Dendritic cell treated with granulocyte-macrophage colony-stimulating factor and Interleukin-4, amounts not matched to agents 40 ng/mL and 50 ng/mL, for 4 days (primary cell): ENCODE results near the gene DSN1.

Experiments
- H3K27ac Mint-ChIP-seq: one replicate; pipeline ENCODE4 v1.8.0; 2022; ENCODE audit warnings: mild to moderate bottlenecking, mixed read lengths
- H3K27me3 Mint-ChIP-seq: one replicate; pipeline ENCODE4 v1.8.0; 2022; ENCODE audit warnings: mild to moderate bottlenecking, mixed read lengths
- H3K36me3 Mint-ChIP-seq: one replicate; pipeline ENCODE4 v1.8.0; 2022; ENCODE audit warnings: low read depth, mixed read lengths
- H3K4me1 Mint-ChIP-seq: one replicate; pipeline ENCODE4 v1.8.0; 2022; ENCODE audit warnings: low read depth, mixed read lengths
- H3K4me3 Mint-ChIP-seq: one replicate; pipeline ENCODE4 v1.8.0; 2022; ENCODE audit warnings: mild to moderate bottlenecking, moderate library complexity, mixed read lengths
- H3K9me3 Mint-ChIP-seq: one replicate; pipeline ENCODE4 v1.8.0; 2022; ENCODE audit warnings: mixed read lengths
- intact Hi-C: fragments of 100-400 bp; cut with micrococcal nuclease; formaldehyde crosslinking; loops from one replicate; pipeline ENCODE4 v1.15.0; 2022

DSN1 gene, protein sequence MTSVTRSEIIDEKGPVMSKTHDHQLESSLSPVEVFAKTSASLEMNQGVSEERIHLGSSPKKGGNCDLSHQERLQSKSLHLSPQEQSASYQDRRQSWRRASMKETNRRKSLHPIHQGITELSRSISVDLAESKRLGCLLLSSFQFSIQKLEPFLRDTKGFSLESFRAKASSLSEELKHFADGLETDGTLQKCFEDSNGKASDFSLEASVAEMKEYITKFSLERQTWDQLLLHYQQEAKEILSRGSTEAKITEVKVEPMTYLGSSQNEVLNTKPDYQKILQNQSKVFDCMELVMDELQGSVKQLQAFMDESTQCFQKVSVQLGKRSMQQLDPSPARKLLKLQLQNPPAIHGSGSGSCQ

DNA sequence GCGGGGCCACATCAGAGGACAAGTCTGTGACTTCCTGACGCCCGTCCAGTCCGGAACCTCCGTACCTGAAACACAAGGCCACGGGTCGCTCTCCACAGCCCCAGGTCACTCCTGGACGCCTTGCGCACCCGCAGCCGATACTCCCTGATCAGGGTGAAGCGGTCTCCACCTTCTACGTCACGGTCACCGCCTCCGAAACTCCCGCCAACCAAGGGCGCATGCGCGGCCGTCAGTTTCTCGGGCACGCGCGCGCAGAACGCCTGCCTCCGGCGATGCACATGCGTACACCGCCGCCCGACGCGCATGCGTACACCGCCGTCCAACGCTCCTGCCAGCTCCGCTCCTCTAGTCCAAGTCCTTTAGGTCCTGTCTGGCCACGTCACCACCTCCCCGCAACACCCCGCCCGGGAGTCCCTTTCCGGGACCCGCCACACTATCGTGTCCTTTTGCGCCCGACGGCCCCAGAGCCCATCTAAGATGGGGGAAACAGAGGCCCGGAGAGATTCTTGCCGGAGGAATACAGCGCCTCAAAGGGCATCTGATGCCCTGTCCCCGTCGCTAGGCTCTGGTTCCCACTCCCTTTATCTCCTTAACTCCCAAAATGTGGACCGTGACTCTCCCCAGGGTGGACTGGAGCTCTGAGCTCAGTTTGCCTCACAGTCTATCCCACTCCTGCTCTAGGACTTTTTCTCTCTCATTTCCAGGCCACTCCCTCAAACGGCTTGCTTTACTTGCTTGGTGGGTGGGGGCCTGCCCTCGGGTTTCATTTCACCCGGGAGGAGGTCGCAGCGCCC is at the start of gene DSN1:
Gene DSN1 (minus strand): TSS at position 167 of the 794 bp plus-strand sequence. CDS start 2,305 bp downstream, outside the sequence.
- Mint-ChIP-seq H3K27ac (peak within 1 kb of the TSS; percentile 91), H3K36me3 (peaks cover 30% of the 10 kb centered on the region)
- intact Hi-C loops: loop anchor here (5.0 to 10.0 kb wide), 2 partner anchors 91 to 166 kb away; partner anchors contain the start of gene RAB5IF

DNA sequence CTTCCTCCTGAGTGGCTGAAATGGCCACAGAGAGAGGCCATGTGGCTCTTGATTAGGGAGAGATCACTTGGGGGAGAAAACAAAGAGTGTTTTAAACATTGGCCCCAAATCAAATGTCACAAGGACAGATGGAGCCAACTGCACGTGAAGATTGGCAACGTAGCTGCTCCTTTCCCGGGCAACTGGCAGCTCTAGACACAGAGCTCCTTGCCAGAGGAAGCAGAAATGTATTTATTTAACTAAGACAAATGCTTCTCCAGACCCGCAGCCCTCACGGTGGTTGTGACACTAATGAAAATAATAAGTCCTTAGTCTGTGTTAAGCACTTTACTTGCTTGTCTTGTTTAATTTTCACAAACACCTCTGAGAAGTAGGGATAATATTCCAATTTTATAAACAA is 49.6 kb upstream of the DSN1 start:
- peaks cover 14% of the 10 kb centered on the region for H3K4me1 Mint-ChIP-seq
- H3K4me3 Mint-ChIP-seq: no peak overlapping the region
- H3K27ac Mint-ChIP-seq: no peak overlapping the region
- intact Hi-C loops: no loop called here
- H3K27me3 Mint-ChIP-seq: no peaks in the 10 kb centered on the region
- H3K9me3 Mint-ChIP-seq: no peaks in the 10 kb centered on the region
- H3K36me3 Mint-ChIP-seq: peaks cover 88% of the 10 kb centered on the region

More for the DNA sequence above, at the start of gene DSN1:
- peaks cover 71% of the 10 kb centered on the region for H3K4me1 Mint-ChIP-seq
- no peaks in the 10 kb centered on the region for H3K27me3 Mint-ChIP-seq
- H3K9me3 Mint-ChIP-seq: no peaks in the 10 kb centered on the region
- H3K4me3 Mint-ChIP-seq: peak within 1 kb of the TSS; percentile 83

DNA sequence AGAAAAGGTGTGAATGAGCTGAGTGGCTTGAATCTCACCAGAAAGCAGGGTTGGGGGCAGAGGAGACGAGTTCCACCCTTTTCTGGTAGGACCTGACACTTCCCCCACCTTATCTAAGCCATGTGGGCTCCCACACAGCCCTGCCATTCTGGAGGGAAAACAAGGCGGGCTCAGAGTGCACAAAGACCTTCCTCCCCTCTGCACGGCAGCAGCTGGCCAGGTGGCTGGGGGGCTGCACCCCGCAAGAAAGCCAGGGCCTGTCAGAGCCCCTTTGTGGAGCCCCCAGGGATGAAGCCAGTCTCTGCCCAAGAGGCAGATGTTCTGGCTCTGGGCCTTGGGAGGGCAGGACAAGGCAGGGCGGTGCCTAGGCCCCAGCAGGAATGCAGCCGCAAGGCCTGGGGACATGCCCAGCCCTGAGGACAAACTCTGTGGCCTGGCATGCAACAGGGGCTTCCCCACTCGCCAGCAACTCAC is 48.4 kb upstream of the DSN1 start:
- no peak overlapping the region for H3K4me3 Mint-ChIP-seq
- H3K4me1 Mint-ChIP-seq: peaks cover 7% of the 10 kb centered on the region
- no peaks in the 10 kb centered on the region for H3K27me3 Mint-ChIP-seq
- H3K27ac Mint-ChIP-seq: no peak overlapping the region
- H3K36me3 Mint-ChIP-seq: peaks cover 89% of the 10 kb centered on the region
- H3K9me3 Mint-ChIP-seq: no peaks in the 10 kb centered on the region
- intact Hi-C loops: no loop called here

DNA sequence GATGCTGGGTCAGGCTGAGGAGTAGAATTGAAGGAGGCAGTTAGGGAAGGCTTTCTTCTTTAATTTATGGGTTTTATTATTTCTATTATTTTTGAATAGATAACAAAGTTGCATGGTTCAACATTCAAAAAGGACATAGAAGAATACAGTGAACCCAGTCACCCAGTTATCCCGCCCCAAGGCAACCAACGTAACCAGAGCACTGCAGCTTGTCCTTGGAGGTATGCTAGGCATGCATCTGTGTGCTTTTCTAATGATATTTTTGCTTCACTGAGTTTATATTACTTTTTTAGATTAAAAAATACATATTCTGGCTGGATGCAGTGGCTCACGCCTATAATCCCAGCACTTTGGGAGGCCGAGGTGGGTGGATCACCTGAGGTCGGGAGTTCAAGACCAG is 47.4 kb upstream of the DSN1 start:
- Mint-ChIP-seq H3K4me3 (no peak overlapping the region), H3K27ac (no peak overlapping the region), H3K36me3 (peaks cover 92% of the 10 kb centered on the region), H3K27me3 (no peaks in the 10 kb centered on the region), H3K4me1 (peaks cover 7% of the 10 kb centered on the region), H3K9me3 (no peaks in the 10 kb centered on the region)
- intact Hi-C loops: no loop called here

DNA sequence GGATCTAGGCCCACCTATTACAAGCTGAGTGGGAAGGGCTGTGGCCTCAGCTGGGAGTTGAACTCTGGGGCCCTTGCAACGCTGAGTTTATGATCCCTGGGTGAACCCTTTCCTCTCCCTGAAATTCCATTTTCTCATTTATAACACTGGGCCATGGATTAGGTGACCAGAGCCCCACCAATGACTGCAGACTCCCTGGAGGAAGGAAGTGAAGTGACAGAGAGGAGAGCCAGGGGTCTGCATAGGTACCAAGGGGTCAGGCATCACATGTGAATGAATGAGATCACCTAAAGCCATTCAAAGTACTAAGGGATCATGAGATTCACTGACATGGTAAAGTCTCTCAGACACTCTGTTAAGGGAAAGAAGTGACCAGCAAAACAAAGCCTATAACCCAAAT is 46.5 kb upstream of the DSN1 start:
- intact Hi-C loops: no loop called here
- peaks cover 92% of the 10 kb centered on the region for H3K36me3 Mint-ChIP-seq
- no peak overlapping the region for H3K4me3 Mint-ChIP-seq
- no peaks in the 10 kb centered on the region for H3K27me3 Mint-ChIP-seq
- H3K27ac Mint-ChIP-seq: peak overlapping the region; percentile 28
- no peaks in the 10 kb centered on the region for H3K9me3 Mint-ChIP-seq
- H3K4me1 Mint-ChIP-seq: peaks cover 7% of the 10 kb centered on the region

DNA sequence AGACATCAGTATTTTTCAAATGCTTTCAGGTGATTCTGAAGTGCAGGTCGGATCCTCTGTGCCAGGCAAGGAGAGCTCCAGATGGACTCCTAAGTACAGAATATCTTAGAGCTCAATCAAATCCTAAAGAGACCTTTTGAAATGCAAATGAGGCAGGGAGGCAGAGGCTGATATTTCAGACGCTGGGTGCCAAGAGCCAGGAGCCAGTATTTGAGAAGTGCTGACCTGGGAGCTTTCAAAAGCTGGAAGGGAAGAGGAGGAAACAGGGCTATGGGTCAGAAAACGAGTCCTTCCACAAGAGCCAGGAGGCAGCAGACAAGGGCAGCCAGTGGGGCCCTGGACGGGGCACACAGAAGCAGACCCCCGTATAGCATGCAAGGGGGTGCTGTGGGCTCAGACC is 46.1 kb upstream of the DSN1 start:
- Mint-ChIP-seq H3K4me3 (no peak overlapping the region), H3K4me1 (peaks cover 7% of the 10 kb centered on the region), H3K36me3 (peaks cover 92% of the 10 kb centered on the region), H3K27me3 (no peaks in the 10 kb centered on the region), H3K9me3 (no peaks in the 10 kb centered on the region), H3K27ac (peak overlapping the region; percentile 28)
- intact Hi-C loops: no loop called here

DNA sequence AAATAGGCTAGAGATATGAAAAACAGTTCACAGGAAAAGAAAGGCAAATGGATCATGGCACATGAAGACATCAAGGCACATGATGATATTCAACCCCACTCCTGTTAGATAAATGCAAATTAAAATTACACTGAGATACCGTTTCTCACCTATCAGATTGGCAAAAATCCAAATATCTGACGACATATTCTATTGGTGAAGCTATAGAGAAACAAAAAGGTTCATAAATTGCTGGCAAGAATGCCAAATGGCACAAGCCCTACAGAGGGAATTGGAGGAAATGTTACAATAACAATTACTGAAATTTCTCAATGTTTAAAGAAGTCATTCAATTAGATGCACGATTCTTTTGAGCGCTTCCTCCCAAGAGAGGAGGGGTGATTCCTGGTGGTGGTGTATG is 45.3 kb upstream of the DSN1 start:
- Mint-ChIP-seq H3K36me3 (peaks cover 92% of the 10 kb centered on the region), H3K27ac (no peak overlapping the region), H3K4me3 (no peak overlapping the region), H3K4me1 (peaks cover 7% of the 10 kb centered on the region), H3K27me3 (no peaks in the 10 kb centered on the region), H3K9me3 (no peaks in the 10 kb centered on the region)
- intact Hi-C loops: no loop called here

DNA sequence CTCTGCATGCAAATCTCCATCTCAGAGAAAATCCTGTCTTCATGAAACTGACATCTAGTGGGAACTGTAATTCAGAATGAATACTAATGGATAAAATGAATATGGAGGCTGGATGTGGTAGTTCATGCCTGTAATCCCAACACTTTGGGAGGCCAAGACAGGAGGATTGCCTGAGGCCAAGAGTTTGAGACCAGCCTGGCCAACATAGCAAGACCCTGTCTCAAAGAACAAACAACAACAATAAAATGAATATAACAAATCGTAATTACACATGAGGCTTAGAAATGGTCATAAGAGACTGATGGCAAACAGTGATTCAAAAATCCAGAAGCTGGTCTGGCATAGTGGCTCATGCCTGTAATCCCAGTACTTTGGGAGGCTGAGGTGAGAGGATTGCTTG is 44.6 kb upstream of the DSN1 start:
- no peak overlapping the region for H3K4me3 Mint-ChIP-seq
- H3K36me3 Mint-ChIP-seq: peaks cover 92% of the 10 kb centered on the region
- H3K27me3 Mint-ChIP-seq: no peaks in the 10 kb centered on the region
- intact Hi-C loops: no loop called here
- H3K4me1 Mint-ChIP-seq: peaks cover 7% of the 10 kb centered on the region
- no peaks in the 10 kb centered on the region for H3K9me3 Mint-ChIP-seq
- H3K27ac Mint-ChIP-seq: no peak overlapping the region

DNA sequence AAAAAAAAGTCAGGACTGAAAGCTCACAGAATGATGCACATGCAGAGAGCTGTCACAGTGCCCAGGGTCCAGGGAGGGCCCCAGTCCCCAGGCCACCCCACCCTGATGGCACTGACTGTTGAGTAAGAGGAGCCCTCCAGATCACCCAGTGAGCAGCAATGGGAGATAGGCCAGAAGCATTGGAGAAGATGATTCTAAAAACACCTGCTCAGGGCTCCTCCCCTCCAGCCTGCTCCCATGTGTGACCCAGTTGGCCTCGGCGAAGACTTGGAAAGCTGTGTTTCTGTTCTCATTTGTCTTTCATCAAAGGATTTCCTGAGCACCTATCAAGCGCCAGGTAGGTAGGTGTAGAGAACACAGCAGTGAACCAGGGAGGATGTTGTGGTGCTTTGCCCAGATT is 43.9 kb upstream of the DSN1 start:
- H3K27me3 Mint-ChIP-seq: no peaks in the 10 kb centered on the region
- peaks cover 92% of the 10 kb centered on the region for H3K36me3 Mint-ChIP-seq
- no peaks in the 10 kb centered on the region for H3K9me3 Mint-ChIP-seq
- intact Hi-C loops: no loop called here
- H3K27ac Mint-ChIP-seq: no peak overlapping the region
- peaks cover 7% of the 10 kb centered on the region for H3K4me1 Mint-ChIP-seq
- no peak overlapping the region for H3K4me3 Mint-ChIP-seq

DNA sequence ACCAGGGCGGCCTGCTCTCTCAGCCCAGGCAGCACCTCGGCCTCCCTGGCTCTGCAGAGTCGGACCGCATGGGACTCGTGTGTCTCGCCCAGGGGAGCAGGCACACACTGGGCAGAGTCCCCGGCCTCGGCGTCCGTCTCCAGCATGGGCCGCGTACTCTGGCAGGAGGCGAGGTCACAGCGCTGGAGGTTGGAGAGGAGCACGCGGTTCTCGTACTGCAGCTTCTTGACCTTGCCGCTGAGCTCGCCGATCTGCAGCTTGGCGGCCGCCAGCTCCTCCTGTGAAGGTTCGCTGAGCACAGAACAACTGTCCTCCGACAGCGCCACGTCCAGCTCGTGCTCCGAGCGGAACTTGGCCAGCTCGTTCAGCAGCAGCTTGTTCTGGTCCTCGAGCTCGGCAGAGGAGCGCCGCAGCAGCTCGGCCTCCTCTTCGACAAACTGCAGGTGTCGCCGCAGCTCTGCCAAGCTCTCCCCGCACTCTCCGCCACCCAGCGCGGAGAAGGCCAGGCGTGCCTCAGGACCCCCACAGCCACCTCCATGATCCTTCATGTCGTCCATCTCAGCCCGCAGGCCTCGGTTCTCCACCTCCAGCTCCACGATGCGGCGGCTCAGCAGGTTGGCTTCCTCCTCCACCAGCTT is 42.0 kb upstream of the DSN1 start:
- H3K9me3 Mint-ChIP-seq: no peaks in the 10 kb centered on the region
- peaks cover 97% of the 10 kb centered on the region for H3K36me3 Mint-ChIP-seq
- intact Hi-C loops: no loop called here
- no peak overlapping the region for H3K4me3 Mint-ChIP-seq
- peaks cover 7% of the 10 kb centered on the region for H3K4me1 Mint-ChIP-seq
- no peak overlapping the region for H3K27ac Mint-ChIP-seq
- no peaks in the 10 kb centered on the region for H3K27me3 Mint-ChIP-seq

DNA sequence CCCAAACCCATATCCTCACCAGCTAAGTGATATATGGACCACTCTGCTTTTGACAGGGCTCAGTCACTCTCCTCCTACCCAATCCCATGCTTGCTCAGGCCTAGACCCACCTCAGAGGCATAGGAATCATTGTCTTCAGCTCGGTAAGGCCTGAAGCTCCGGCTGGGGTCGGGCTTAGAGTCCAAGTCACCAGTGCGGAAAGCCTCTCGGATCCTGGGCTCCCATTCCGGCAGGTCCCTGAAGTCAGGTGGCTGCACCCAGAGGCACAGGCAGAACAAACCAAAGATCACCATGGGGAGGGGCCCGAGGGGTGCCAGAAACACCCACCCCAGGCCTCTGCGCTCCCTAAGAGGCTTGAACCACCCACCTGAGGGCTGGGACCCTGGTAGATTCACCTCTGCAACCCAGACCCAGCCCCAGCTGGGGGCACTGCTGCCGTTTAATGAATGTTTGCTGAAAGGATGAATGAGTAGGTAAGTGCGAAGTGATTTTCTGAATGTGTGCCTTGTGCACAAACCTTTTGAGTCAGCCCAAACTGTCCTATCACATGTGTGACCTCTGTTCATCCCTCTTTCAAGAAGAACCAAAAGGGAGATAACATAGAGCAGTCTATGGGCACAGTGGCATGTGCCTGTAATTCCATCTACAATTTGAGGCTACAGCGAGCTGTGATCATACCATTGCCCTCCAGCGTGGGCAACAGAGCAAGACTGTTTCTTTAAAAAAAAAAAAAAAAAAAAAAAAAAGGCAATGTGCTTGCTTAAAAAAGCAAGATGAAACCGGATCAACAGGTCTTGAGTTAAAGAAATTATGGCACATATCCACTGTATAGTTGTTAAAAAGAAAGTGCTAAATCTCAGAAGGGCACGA is 39.3 kb upstream of the DSN1 start:
- Mint-ChIP-seq H3K27ac (peak overlapping the region; percentile 24), H3K36me3 (peaks cover 95% of the 10 kb centered on the region), H3K4me3 (no peak overlapping the region)

DNA sequence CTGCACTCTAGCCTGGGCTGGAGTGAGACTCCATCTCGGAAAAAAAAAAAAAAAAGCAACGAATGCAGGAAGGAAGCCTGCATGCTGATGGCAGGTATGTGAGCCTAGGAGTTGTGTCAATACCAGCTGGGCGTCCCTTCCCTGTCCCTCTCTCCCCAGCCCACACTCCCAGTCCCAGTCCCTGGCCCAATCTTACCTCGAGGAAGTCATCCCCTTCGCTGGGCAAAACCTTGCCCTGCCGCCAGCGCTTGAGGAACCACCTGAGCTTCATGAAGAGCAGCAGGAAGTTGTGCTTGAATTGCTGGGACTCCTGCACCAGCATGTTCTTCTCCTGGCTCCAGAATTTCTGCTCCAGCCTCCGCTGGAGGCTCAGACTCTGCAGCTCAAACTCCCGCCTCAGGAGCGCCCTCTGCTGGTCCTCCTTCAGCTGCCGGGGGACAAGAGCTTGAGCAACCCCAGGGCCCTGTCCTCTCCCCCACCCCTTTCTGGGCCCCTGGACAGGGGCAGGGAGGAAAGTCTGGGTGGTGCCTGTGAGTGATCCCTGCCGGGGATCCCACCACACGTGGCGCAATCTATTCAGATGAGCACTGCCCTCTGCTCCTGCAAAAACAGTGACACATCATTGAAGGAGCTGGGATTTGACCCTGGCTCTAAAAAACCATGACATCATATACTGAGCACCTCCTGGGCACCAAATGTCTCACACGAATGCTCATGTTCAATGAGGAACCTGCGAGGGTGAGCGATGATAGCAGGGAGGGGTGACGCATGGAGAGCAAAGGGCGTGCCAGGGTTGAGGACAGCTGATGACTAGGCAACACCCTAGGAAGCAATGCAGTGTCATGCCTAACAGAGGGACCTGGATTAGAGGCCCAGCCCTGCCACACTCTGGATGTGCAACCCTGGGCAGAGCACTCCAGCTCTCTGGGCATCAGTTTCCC is 35.0 kb upstream of the DSN1 start:
- Mint-ChIP-seq H3K36me3 (peaks cover 94% of the 10 kb centered on the region), H3K27me3 (no peaks in the 10 kb centered on the region), H3K9me3 (no peaks in the 10 kb centered on the region), H3K4me1 (peaks cover 17% of the 10 kb centered on the region), H3K4me3 (no peak overlapping the region), H3K27ac (peak overlapping the region; percentile 83)
- intact Hi-C loops: loop anchor here (2.0 kb wide), 1 partner anchor 54 kb away; a partner anchor contains a TSS

More for the DNA sequence above, 39.3 kb upstream of the DSN1 start:
- peaks cover 17% of the 10 kb centered on the region for H3K4me1 Mint-ChIP-seq
- no peaks in the 10 kb centered on the region for H3K9me3 Mint-ChIP-seq
- intact Hi-C loops: no loop called here
- H3K27me3 Mint-ChIP-seq: no peaks in the 10 kb centered on the region
